Urinary bladder (tissue), 4 donors: ENCODE results near the gene MOBP. TPM values are rescaled to one million over a fixed set of nuclear protein-coding genes. Genes with fewer than 3 reads are reported as not detected.

Experiments used
- DNase-seq: peaks from one replicate; pipeline ENCODE4 v3.0.0-alpha.2; 2015; ENCODE audit errors: extremely low spot score
- H3K27ac ChIP-seq: one replicate; pipeline ENCODE4 v1.5.1; 2013; ENCODE audit warnings: low read depth, mild to moderate bottlenecking, moderate library complexity
- H3K36me3 ChIP-seq: one replicate; pipeline ENCODE4 v1.6.1; 2013; ENCODE audit warnings: mild to moderate bottlenecking, moderate library complexity; ENCODE audit not compliant: insufficient read depth
- H3K4me1 ChIP-seq: one replicate; pipeline ENCODE4 v1.6.1; 2013; ENCODE audit warnings: mild to moderate bottlenecking, moderate library complexity; ENCODE audit not compliant: insufficient read depth
- H3K4me3 ChIP-seq: one replicate; pipeline ENCODE4 v1.5.1; 2013; ENCODE audit warnings: low read depth, low read length
- WGBS: extraction: QIAGEN DNeasy Blood & Tissue Kit; methylation state at CpG from one replicate; pipeline ENCODE4 v1.1.7; 2013; 5-methylcytosine and 5-hydroxymethylcytosine counted together
- polyA plus RNA-seq: library from polyadenylated mRNA; stranded (reverse); fragments of 200-250 nt; gene quantifications from one replicate; pipeline ENCODE4 v1.2.3, GENCODE V29; 2013
- total RNA-seq: library from RNA; depleted of rRNA; stranded (reverse); fragments of >200 nt; gene quantifications from one replicate; pipeline ENCODE4 v1.2.3, GENCODE V29; 2014
- donor health status: healthy with polysubstance abuse.
- donor health status: healthy.

Gene MOBP
- total and polyA plus RNA-seq, 2 donors = 0.05 to 0.94 TPM

DNA sequence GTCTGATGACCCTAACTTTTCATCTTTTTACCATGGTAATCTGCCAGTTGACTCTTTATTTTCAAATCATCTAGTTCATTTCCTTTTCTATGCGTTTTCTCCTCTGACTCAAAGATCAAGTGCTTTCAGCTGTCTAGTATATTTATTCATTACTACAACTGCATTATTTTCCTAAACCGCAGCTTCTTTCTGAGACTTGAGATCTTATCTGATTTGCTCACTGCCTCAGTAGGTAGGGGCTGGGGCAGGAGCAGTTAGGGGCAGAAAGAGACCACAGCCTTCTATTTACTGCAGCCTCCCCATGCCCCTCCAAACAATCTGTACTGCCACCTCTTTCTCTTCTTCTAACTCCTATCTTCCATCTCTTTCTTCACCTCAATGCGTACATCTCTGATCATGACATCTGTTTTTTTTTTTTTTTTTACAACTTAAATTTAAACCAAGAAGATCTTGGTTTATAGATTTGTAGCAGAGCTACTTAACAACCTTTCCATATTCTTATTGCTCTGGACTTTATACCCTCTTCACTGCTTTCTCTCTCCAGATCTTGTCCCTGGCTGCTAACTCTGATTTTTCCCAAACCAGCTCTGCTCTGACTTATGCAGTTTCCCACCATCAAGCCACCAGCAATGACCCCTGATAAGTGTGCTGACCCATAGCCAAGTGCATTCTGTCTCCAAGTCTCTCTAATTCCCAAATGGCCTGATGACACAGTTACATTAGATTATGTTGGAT, 52.2 kb downstream of the MOBP start:
- H3K27ac ChIP-seq = no peak overlapping the region
- H3K4me1 ChIP-seq = no peaks in the 10 kb centered on the region
- H3K36me3 ChIP-seq = no peaks in the 10 kb centered on the region
- H3K4me3 ChIP-seq = no peak overlapping the region
- DNase-seq = no peak
- 35% methylated on average over 3 of the region's 3 CpGs for WGBS

DNA sequence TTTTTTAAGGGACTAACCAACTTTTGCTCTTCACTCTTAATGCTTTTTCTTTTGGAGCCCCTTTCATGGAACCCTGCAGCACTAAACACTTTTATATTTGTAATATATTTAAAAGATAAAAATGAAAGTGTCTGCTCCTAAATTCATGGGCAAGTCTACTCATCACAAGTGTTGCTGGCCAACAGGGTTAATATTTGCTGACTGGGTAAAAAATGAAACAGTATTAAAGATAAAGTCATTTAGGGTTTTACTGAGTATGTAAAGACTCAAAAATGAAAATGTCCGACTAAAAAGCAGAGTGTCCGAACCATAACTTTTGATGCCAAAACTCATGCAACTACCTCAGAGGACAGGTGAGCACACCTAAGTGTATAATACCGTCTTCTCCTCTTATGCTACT, 54.0 kb downstream of the MOBP start:
- no peak for DNase-seq
- H3K4me3 ChIP-seq = no peak overlapping the region
- H3K4me1 ChIP-seq = no peaks in the 10 kb centered on the region
- WGBS = 93% methylated on average over 3 of the region's 3 CpGs
- no peak overlapping the region for H3K27ac ChIP-seq
- H3K36me3 ChIP-seq = no peaks in the 10 kb centered on the region

- Histone ChIP-seq H3K4me1 (no peaks in the 10 kb centered on the region), H3K27ac (no peak overlapping the region), H3K4me3 (no peak overlapping the region), H3K36me3 (no peaks in the 10 kb centered on the region)
- DNase-seq = no peak
- 82% methylated on average over 1 of the region's 1 CpG for WGBS
These were observed 56.6 kb downstream of the MOBP start for GRCh38 chr3:39524107-39524506.

GRCh38 chr3:39528844-39529243, 61.4 kb downstream of the MOBP start:
- DNase-seq = no peak
- Histone ChIP-seq H3K36me3 (no peaks in the 10 kb centered on the region), H3K4me1 (no peaks in the 10 kb centered on the region), H3K27ac (no peak overlapping the region), H3K4me3 (no peak overlapping the region)
- 59% methylated on average over 4 of the region's 4 CpGs for WGBS

- no peak overlapping the region for H3K4me3 ChIP-seq
- H3K36me3 ChIP-seq = no peaks in the 10 kb centered on the region
- no peaks in the 10 kb centered on the region for H3K4me1 ChIP-seq
- 69% methylated on average over 9 of the region's 9 CpGs for WGBS
- DNase-seq = no peak
- H3K27ac ChIP-seq = no peak overlapping the region
These were observed 62.1 kb downstream of the MOBP start for GRCh38 chr3:39529577-39529976.

DNA sequence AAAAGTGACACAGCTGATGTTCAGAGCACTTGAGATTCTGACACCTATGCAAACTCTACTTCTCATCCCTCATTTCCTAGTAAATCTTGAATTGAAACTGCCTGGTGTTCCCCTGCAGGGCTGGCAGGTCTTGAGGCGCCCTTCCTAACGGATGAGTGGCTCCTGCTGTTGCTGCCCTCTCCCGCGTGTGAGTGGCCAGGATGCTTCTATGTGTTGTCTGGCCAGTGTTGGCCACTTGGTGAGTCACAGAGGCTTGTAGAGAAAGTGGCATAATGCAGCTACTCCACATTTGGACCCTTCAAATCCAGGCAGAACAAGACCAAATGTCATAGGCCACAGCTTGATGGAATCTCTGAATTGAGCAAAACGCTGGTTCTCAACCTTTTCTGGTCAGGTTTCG, 63.6 kb downstream of the MOBP start:
- H3K4me1 ChIP-seq = no peaks in the 10 kb centered on the region
- no peaks in the 10 kb centered on the region for H3K36me3 ChIP-seq
- H3K27ac ChIP-seq = no peak overlapping the region
- H3K4me3 ChIP-seq = no peak overlapping the region
- DNase-seq = no peak
- 82% methylated on average over 6 of the region's 6 CpGs for WGBS

GRCh38 chr3:39531665-39532064, 64.2 kb downstream of the MOBP start:
- DNase-seq = no peak
- WGBS = 79% methylated on average over 3 of the region's 3 CpGs

DNA sequence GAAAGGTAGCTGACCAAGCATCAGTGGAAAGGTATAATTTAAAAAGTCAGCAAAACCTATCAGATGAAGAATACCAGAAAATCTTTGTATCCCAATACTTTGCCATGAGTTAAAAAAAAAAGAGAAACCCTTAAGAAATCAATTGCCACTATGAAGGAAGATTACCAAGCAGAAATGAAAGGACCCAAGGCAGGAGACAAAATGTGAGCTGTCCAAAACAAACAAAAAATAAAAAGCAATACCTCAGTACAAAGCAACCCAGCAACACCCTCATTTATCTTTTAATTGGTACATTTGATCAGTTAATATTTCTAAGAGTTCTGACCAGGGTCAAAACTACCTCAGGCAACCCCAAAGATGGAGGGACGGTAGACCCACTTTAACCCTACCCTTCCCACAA, 65.3 kb downstream of the MOBP start:
- DNase-seq = no peak
- H3K4me1 ChIP-seq = no peaks in the 10 kb centered on the region
- H3K36me3 ChIP-seq = no peaks in the 10 kb centered on the region
- no peak overlapping the region for H3K27ac ChIP-seq
- no peak overlapping the region for H3K4me3 ChIP-seq
- 54% methylated on average over 1 of the region's 1 CpG for WGBS

More at GRCh38 chr3:39531665-39532064, 64.2 kb downstream of the MOBP start:
- no peak overlapping the region for H3K27ac ChIP-seq
- H3K4me1 ChIP-seq = no peaks in the 10 kb centered on the region
- no peak overlapping the region for H3K4me3 ChIP-seq
- H3K36me3 ChIP-seq = no peaks in the 10 kb centered on the region

DNA sequence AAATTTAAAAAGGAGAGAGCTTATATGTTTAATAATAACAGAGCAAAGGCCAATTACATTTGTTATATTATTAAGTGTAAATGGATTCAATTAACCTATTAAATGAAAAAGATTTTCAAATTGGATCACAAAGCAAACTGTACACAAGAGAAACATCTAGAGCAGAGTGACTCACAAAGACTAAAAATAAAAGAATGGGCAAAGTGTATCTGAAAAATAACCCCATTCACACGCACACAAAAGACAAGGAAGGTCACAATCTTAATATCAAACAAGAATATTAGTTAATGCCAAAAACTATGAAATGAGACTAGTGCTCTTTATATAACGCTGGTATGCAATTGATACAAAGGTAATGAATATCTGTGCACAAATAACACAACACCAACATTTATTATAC, 65.7 kb downstream of the MOBP start:
- Histone ChIP-seq H3K4me1 (no peaks in the 10 kb centered on the region), H3K4me3 (no peak overlapping the region), H3K27ac (no peak overlapping the region), H3K36me3 (no peaks in the 10 kb centered on the region)
- 37% methylated on average over 2 of the region's 2 CpGs for WGBS
- no peak for DNase-seq

DNA sequence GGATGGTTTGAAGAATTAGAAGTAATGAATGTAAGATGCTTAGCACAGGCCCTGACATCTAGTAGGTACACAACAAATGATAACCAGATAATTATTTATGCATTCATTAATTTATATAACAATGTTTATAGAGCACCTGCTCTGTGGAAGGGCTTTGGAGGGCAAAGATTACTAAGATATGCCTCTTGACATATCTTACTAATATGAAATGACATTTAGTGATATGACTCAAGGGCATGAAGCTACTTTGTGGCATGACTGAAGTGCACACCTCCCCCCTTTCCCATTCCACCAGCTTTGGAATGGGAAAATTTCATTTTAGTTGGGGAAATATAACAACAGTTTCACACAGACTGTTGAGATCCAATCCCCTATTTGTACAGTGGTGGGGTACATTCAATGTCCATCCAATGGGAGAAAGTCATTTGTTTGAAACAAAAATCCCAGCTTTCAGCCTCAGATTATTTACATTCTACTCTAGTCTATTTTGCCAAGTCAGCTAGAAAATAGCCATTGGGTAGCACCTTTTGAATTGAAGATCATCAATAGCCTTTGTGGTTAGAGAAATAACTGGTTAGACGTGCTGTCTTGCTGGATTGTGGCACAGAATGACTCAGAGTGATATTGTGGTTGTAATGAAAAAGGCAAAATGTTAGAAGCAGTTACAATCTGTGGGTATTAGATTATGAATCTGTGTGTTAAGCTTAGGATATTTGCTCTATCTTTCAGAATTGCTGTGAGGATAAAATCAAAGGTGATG, 72.9 kb downstream of the MOBP start:
- H3K4me3 ChIP-seq = no peak overlapping the region
- no peak overlapping the region for H3K27ac ChIP-seq
- no peaks in the 10 kb centered on the region for H3K4me1 ChIP-seq
- no peak for DNase-seq
- H3K36me3 ChIP-seq = no peaks in the 10 kb centered on the region
- WGBS = 63% methylated on average over 1 of the region's 1 CpG

DNA sequence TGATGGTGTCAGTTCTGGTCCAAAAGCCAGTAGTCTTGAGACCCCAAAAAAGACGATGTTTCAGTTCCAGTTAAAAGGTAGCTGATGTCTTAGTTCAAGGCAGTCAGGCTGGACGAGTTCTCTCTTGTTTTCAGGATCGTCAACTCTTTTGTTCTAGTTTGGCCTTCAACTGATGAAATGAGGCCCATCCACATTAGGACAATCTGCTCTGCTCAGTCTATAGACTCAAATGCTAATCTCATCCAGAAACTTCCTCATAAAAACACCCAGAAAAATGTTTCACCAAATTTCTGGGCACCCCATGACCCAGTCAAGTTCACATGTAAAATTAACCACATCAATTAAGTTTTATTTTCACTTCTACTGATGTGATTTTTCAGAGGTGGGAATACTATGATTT, 74.0 kb downstream of the MOBP start:
- WGBS = 65% methylated on average over 3 of the region's 3 CpGs
- no peaks in the 10 kb centered on the region for H3K4me1 ChIP-seq
- no peak overlapping the region for H3K27ac ChIP-seq
- no peaks in the 10 kb centered on the region for H3K36me3 ChIP-seq
- no peak overlapping the region for H3K4me3 ChIP-seq
- DNase-seq = no peak

GRCh38 chr3:39541917-39542329, 74.4 kb downstream of the MOBP start:
- Histone ChIP-seq H3K27ac (no peak overlapping the region), H3K4me1 (no peaks in the 10 kb centered on the region), H3K36me3 (no peaks in the 10 kb centered on the region), H3K4me3 (no peak overlapping the region)
- no peak for DNase-seq
- WGBS = 24% methylated on average over 5 of the region's 5 CpGs

DNA sequence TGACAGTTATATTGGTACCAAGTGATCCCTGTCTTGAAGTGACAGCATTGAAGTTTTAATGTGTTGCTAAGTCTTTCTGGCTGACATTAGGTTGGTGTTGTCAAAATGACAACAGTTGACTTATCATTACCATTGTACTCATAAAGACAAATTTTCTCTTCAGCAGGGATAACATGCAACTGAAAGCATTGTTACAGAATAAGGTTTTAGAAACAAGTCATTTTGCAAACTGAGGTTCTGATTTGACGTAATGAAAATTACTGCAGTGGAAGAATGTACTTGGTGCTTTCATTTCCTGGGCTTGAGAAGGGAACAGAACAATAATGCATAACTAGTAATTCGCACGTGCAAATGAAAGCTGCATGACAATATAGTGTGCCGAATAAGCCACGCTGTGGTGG, 75.1 kb downstream of the MOBP start:
- DNase-seq = no peak
- H3K36me3 ChIP-seq = no peaks in the 10 kb centered on the region
- no peak overlapping the region for H3K4me3 ChIP-seq
- H3K4me1 ChIP-seq = no peaks in the 10 kb centered on the region
- H3K27ac ChIP-seq = no peak overlapping the region
- WGBS = 86% methylated on average over 5 of the region's 5 CpGs

- Histone ChIP-seq H3K4me3 (no peak overlapping the region), H3K4me1 (no peaks in the 10 kb centered on the region), H3K27ac (no peak overlapping the region), H3K36me3 (no peaks in the 10 kb centered on the region)
- no peak for DNase-seq
- WGBS = 56% methylated on average over 3 of the region's 3 CpGs
These were observed 80.8 kb downstream of the MOBP start for GRCh38 chr3:39548282-39548681.
